ENCODE results near the gene GDPD3. TPM values are rescaled to one million over a fixed set of nuclear protein-coding genes. Genes with fewer than 3 reads are reported as not detected.
A peak's percentile ranks its signal among the peaks of the same experiment; 100 is the strongest.

GDPD3 gene
- total and polyA plus RNA-seq, 2 of the 13 experiments (the other 11 are each of a cell fraction or from before 2014, with no cell fraction given): 18.7 to 20.6 TPM

DNA sequence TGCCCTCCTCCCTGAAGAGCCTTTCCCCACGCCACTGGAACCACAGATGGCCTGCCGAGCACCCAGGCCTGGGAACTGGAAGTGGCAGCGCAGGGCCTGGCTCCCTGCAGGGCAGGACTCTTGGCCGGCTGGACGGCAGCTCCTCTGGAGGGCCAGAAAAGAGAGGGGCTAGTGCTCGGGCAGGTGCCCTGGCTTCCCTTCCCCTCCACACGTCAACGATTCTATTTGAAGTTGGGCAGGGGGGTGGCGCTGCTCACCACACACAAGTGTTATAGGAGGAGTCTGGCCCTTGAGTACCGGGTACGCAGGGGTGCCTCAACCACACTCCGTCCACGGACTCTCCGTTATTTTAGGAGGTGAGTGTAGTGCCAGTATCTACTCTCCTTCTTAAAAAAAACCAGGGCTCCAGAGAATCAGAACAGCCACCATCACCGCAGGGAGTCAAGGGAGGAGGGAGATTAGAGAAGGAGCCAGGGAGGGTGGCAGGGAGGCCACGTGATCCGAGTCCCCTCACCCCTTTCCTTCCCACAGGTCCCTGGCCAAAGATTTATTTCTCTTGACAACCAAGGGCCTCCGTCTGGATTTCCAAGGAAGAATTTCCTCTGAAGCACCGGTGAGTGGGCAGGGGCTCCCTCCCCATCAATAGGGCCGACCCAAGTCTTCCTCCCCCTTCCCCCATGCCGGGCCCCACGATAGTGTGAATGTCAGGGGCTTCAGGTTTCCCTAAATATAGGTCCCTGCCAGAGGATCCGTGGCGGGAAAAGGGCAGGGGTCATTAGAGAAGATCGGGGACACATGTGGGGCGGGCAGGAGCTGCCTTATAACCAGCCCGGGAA, 49.2 kb downstream of the GDPD3 start (continued):
- TF ChIP-seq, protein P1, sequence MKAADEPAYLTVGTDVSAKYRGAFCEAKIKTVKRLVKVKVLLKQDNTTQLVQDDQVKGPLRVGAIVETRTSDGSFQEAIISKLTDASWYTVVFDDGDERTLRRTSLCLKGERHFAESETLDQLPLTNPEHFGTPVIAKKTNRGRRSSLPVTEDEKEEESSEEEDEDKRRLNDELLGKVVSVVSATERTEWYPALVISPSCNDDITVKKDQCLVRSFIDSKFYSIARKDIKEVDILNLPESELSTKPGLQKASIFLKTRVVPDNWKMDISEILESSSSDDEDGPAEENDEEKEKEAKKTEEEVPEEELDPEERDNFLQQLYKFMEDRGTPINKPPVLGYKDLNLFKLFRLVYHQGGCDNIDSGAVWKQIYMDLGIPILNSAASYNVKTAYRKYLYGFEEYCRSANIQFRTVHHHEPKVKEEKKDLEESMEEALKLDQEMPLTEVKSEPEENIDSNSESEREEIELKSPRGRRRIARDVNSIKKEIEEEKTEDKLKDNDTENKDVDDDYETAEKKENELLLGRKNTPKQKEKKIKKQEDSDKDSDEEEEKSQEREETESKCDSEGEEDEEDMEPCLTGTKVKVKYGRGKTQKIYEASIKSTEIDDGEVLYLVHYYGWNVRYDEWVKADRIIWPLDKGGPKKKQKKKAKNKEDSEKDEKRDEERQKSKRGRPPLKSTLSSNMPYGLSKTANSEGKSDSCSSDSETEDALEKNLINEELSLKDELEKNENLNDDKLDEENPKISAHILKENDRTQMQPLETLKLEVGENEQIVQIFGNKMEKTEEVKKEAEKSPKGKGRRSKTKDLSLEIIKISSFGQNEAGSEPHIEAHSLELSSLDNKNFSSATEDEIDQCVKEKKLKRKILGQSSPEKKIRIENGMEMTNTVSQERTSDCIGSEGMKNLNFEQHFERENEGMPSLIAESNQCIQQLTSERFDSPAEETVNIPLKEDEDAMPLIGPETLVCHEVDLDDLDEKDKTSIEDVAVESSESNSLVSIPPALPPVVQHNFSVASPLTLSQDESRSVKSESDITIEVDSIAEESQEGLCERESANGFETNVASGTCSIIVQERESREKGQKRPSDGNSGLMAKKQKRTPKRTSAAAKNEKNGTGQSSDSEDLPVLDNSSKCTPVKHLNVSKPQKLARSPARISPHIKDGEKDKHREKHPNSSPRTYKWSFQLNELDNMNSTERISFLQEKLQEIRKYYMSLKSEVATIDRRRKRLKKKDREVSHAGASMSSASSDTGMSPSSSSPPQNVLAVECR (CRISPR knock-in tag; IDR thresholded peaks at IDR 0.05; ENCODE audit: borderline replicate concordance): peak; percentile 70; the same call in 1 of the 2 replicates
- TF ChIP-seq RAD51 (IDR thresholded peaks at IDR 0.05; ENCODE audit: borderline replicate concordance) (no peak; the same call in 1 of the 2 replicates), NONO (IDR thresholded peaks at IDR 0.05) (no peak), NONO (CRISPR knock-in tag; conservative IDR thresholded peaks at IDR 0.05) (peak; percentile 79; the same call in 1 of the 2 replicates), SIX4 (CRISPR knock-in tag; IDR thresholded peaks at IDR 0.05) (no peak), KDM1A (CRISPR knock-in tag; IDR thresholded peaks at IDR 0.05) (no peak), CCAR2 (optimal IDR thresholded peaks at IDR 0.05; ENCODE audit: low read depth, low read length) (no peak), ZNF558 (CRISPR knock-in tag; IDR thresholded peaks at IDR 0.05; ENCODE audit: borderline replicate concordance) (peak; percentile 46; the same call in 1 of the 2 replicates), PHF20 (CRISPR knock-in tag; IDR thresholded peaks at IDR 0.05) (peak; percentile 42; the same call in 1 of the 2 replicates), FOXA3 (CRISPR knock-in tag; IDR thresholded peaks at IDR 0.05) (no peak; the same call in 1 of the 2 replicates), ZNF484 (CRISPR knock-in tag; IDR thresholded peaks at IDR 0.05; ENCODE audit: borderline replicate concordance, low read depth) (0 out of 2 replicates have a peak, but pooled peaks have one; percentile 16), MAF1 (CRISPR knock-in tag; IDR thresholded peaks at IDR 0.05; ENCODE audit: borderline replicate concordance) (no peak), FOXM1 (CRISPR knock-in tag; IDR thresholded peaks at IDR 0.05) (no peak), REL (CRISPR knock-in tag; conservative IDR thresholded peaks at IDR 0.05) (no peak), NFRKB (IDR thresholded peaks at IDR 0.05) (no peak), ZNF607 (CRISPR knock-in tag; IDR thresholded peaks at IDR 0.05; ENCODE audit: borderline replicate concordance) (0 out of 2 replicates have a peak, but pooled peaks have one; percentile 5)
- TF ChIP-seq, protein P2, sequence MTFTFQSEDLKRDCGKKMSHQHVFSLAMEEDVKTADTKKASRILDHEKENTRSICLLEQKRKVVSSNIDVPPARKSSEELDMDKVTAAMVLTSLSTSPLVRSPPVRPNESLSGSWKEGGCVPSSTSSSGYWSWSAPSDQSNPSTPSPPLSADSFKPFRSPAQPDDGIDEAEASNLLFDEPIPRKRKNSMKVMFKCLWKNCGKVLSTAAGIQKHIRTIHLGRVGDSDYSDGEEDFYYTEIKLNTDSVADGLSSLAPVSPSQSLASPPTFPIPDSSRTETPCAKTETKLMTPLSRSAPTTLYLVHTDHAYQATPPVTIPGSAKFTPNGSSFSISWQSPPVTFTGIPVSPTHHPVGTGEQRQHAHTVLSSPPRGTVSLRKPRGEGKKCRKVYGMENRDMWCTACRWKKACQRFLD (CRISPR knock-in tag; IDR thresholded peaks at IDR 0.05; ENCODE audit: borderline replicate concordance): peak; percentile 53; the same call in 1 of the 2 replicates
- TF ChIP-seq, protein P3, sequence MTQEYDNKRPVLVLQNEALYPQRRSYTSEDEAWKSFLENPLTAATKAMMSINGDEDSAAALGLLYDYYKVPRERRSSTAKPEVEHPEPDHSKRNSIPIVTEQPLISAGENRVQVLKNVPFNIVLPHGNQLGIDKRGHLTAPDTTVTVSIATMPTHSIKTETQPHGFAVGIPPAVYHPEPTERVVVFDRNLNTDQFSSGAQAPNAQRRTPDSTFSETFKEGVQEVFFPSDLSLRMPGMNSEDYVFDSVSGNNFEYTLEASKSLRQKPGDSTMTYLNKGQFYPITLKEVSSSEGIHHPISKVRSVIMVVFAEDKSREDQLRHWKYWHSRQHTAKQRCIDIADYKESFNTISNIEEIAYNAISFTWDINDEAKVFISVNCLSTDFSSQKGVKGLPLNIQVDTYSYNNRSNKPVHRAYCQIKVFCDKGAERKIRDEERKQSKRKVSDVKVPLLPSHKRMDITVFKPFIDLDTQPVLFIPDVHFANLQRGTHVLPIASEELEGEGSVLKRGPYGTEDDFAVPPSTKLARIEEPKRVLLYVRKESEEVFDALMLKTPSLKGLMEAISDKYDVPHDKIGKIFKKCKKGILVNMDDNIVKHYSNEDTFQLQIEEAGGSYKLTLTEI (CRISPR knock-in tag; conservative IDR thresholded peaks at IDR 0.05): no peak
- TF ChIP-seq, protein P4, sequence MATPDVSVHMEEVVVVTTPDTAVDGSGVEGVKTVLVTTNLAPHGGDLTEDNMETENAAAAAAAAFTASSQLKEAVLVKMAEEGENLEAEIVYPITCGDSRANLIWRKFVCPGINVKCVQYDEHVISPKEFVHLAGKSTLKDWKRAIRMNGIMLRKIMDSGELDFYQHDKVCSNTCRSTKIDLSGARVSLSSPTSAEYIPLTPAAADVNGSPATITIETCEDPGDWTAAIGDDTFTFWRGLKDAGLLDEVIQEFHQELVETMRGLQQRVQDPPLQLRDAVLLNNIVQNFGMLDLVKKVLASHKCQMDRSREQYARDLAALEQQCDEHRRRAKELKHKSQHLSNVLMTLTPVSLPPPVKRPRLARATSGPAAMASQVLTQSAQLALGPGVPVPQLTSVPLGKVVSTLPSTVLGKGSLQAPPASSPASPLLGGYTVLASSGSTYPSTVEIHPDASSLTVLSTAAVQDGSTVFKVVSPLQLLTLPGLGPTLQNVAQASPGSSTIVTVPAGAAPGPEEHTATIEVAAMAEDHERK (CRISPR knock-in tag; IDR thresholded peaks at IDR 0.05; ENCODE audit: low read depth): no peak

All from HepG2 (cell line).